C4-2B (cell line): ENCODE results near the gene GPX2.

ENCODE experiments used
- H3K27ac ChIP-seq: fragments of 450-650 bp; 2 replicates; pipeline ENCODE4 v1.5.1; 2017
- ZFX ChIP-seq: fragments of 450-650 bp; IDR thresholded peaks from 2 replicates; pipeline ENCODE4 v1.6.1; 2017
- TF ChIP-seq, protein P1 (sequence below): fragments of 450-650 bp; conservative IDR thresholded peaks from 2 replicates; pipeline ENCODE4 v1.5.1; 2017; ENCODE audit warnings: mild to moderate bottlenecking

The GPX2 gene

DNA sequence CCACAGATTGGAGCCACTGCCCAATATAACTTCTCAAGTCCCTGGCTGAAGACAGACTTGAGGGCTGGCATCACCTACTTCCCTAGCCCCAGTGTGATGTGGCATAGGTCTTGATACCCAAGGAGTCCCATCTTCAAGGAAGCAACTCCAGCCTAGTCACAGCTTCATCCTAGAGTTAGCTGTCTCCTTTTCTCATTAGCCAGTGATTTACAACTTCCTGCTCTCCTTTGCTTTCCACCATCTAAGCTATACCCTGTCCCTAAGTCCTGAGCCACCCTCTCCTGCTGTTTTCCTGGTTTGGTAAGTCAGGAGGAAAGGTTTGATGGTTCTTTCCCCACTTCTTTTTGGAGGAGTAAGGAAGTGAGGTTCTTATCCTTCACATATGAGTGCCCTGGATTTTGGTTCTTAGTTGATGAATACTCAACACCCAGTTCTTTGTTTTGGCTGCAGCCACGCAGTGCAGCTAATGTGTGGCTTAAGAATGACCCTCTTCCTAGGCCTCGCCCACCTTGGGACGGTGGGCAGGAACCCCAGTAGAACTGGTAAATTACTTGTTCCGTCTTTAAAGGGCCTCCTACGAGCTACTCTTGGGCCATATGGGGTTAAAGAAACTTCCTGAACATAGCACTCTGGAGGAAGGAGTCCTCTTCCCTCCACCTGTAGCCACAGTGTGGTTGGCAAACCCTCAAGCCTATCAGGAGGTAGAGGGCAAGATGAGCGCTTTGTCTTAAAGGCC lies 3.9 kb upstream of the GPX2 start:
- H3K27ac ChIP-seq = no peak overlapping the region
- no peak for TF ChIP-seq ZFX
- TF ChIP-seq, protein P1, sequence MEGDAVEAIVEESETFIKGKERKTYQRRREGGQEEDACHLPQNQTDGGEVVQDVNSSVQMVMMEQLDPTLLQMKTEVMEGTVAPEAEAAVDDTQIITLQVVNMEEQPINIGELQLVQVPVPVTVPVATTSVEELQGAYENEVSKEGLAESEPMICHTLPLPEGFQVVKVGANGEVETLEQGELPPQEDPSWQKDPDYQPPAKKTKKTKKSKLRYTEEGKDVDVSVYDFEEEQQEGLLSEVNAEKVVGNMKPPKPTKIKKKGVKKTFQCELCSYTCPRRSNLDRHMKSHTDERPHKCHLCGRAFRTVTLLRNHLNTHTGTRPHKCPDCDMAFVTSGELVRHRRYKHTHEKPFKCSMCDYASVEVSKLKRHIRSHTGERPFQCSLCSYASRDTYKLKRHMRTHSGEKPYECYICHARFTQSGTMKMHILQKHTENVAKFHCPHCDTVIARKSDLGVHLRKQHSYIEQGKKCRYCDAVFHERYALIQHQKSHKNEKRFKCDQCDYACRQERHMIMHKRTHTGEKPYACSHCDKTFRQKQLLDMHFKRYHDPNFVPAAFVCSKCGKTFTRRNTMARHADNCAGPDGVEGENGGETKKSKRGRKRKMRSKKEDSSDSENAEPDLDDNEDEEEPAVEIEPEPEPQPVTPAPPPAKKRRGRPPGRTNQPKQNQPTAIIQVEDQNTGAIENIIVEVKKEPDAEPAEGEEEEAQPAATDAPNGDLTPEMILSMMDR = no peak

DNA sequence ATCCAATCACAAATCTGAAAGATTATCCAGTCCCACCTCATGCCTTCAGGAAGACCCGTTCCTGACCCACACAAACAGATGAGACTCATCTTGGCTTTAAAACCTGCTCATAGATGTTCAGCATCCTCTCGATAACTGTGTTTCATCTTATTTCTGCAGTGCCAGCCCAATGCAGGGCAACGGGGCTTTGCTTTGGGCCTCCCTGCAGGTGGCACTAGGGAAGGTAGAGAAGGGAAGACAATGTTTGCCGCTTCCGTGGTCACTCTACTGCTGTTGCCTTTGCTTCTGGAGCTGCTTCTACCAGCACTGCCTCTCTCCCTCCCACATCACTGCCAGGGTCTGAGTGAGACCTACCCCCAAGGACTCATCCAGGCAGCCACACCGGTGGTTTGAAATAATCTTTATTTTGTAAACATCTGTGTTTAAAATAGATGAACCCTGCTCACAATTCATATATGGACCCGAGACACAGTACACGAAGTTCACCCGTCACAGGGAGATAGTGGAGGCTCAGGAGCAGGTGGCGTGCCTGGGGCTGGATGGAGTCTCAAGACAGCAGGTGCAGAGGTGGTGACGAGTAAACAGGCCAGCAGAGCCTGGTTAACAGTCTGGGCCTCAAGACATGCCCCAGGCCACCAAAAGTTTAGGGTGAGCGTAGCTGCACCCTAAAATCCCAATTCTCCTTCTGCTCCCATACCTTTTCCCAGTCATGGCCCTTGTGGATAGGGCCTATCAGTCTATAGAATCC lies 3.1 kb upstream of the GPX2 start:
- no peak overlapping the region for H3K27ac ChIP-seq
- TF ChIP-seq ZFX = no peak
- TF ChIP-seq, protein P1 = no peak

DNA sequence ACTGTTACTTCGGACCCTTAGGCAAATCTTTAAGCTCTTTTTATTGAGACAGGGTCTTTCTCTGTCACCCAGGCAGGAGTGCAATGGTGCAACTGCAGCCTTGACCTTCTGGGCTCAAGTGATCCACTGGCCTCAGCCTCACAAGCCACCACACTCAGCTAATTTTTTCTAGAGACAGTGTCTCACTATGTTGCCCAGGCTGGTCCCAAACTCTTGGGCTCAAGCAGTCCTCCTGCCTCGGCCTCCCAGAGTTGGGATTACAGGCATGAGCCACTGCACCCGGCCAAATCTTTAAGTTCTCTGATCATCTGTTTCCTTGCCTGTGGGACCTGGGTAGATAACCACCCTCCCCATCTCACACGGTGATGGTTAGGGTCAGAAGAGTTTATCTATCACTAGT lies 2.3 kb upstream of the GPX2 start:
- H3K27ac ChIP-seq = no peak overlapping the region
- TF ChIP-seq, protein P1 = no peak
- TF ChIP-seq ZFX = no peak

DNA sequence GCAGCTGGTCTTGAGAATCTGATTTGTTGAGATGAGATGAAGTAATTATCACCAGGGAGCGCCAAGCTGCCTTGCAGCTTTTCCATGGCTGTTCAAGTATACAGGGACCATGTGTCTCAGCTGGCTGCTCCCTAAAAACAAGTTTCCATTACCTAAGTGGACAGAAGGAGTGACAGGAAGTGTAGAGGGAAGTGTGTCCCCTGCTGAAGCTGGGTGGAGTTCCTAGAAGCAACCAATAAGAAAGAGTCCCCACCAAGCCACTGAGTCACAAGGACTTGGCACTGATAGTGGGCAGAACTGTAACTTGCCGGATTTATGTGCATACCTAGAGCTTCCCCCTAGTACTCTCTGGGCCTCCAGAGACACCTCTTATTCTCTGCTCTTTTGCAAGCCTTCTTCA lies 1.5 kb upstream of the GPX2 start:
- TF ChIP-seq, protein P1 = no peak
- no peak for TF ChIP-seq ZFX
- no peak overlapping the region for H3K27ac ChIP-seq

DNA sequence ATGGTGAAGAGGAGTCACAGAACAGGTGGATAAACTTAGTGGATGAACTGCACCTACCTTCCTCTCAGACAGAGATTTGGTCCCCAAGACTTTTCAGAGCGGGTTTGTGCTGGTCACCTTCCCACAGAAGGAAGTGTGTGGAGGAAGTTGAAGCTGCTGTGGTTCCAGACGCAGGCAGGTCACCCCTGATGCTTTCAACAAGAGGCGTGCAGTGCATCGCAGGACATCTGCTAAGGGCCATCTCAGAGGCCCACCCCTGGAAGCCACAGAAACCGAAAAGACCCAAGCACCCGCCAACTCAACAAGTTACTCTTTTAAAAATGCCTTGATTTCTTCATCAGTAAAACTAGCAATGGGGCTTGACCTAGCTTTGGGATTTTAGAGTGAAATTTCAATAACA lies 1.0 kb upstream of the GPX2 start:
- H3K27ac ChIP-seq = no peak overlapping the region
- no peak for TF ChIP-seq ZFX
- TF ChIP-seq, protein P1 = no peak

DNA sequence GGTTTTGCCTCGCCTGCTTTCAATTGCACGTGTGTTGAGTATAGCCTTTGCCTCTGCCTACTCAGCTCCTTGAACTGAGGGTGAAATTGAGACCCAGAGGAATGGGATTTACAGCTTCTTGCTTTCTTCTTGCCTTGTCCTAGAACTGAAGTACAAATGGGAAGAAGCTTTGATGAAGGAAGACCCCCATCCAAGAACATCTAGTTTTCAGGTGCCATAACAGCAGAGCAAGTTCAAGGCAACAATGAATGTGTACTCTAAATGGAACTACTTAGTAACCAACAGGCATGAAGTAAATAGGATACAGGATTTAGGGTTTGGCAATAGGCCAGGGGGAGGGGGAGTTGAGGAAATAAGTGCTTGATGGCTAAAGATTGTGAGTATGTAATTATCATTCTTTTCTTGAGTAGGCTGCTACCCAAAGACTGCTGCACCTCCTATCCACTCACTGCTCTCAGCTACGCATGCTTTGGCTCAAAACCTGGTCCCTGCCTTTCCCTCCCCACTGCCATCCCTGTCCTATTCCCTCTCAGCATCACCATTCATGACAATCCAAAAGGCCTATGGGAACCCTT lies 2.1 kb downstream of the GPX2 start:
- no peak overlapping the region for H3K27ac ChIP-seq
- TF ChIP-seq ZFX = no peak
- TF ChIP-seq, protein P1 = no peak

DNA sequence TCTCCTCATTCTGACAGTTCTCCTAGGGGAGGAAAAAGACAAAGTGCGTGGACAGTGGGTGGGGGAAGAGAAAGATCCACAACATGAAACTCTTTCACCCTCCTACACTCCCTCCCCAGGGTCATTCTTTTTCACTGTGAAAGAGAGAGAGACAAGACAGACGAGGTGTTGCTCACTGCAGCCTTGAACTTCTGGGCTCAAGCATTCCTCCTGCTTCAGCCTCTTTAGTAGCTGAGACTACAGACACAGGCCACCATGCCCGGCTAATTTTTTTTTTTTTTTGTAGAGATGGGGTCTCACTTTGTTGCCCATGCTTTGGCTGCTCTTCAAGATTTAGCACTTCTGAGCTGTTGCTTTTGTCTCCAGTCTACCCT lies 2.7 kb downstream of the GPX2 start:
- no peak for TF ChIP-seq ZFX
- TF ChIP-seq, protein P1 = no peak
- H3K27ac ChIP-seq = no peak overlapping the region
